ENCODE results near the gene FCMR. TPM values are rescaled to one million over a fixed set of nuclear protein-coding genes. Genes with fewer than 3 reads are reported as not detected.

Gene FCMR
- total and polyA plus RNA-seq, 10 of the 15 experiments (the other 5 are each of a cell fraction or from before 2014, with no cell fraction given) = 79.7 to 245 (median 123) TPM

DNA sequence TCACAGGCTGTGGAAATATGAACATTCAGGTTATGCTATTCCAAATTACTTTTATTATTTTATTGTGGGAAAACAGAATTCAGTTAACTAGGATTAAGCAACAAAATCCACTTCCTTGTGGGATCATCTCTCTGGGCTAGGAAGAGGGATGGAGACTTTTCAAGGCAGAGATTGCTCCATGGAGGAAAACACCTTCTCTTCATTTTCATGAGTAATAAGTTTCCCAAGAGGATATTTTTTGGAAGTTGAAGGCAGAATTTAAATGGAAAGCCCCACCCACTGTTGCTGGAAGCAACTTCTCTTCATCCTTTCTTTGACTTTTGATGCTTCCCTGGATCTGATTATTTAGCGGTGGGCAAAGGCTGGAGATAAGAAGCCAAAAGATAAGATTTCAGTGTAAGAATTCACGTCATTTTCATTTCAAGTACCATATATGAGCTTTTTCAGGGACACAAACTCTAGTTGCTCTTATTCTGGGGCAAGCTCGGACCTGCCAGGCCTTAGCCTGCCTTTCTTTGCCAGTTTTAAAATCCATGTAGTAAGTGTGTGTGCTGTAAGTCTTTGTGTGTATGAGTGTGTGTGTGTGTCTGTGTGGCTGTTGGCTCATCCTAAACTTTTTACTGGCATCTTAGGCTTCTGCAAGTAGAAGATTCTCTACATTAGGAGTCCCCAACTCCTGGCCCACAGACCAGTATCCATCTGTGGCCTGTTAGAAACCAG is 36.2 kb downstream of the FCMR start:
- Histone ChIP-seq H3K27ac (ENCODE audit: control insufficient read depth, insufficient read depth) (no peak overlapping the region), H3K9me3 (replicated peaks; ENCODE audit: control insufficient read depth, insufficient read depth, low read length) (no peaks in the 10 kb centered on the region), H3K79me2 (ENCODE audit: control insufficient read depth, insufficient read depth, low read length) (no peaks in the 10 kb centered on the region), H3K4me3 (no peak overlapping the region), H3K4me2 (ENCODE audit: control insufficient read depth, insufficient read depth) (no peak overlapping the region), H3K36me3 (ENCODE audit: control insufficient read depth in 2 of 2, insufficient read depth in 2 of 2, low read length in 1 of 2) (no peaks in the 10 kb centered on the region), H3K4me1 (ENCODE audit: control insufficient read depth, insufficient read depth, low read length) (no peaks in the 10 kb centered on the region), H2AFZ (ENCODE audit: control insufficient read depth, low read depth, low read length) (no peak overlapping the region), H4K20me1 (ENCODE audit: control insufficient read depth, insufficient read depth) (no peaks in the 10 kb centered on the region), H3K27me3 (replicated peaks in 1 of 2; ENCODE audit: control insufficient read depth in 2 of 2, insufficient read depth in 2 of 2, low read length in 1 of 2) (no peaks in the 10 kb centered on the region), H3K9ac (ENCODE audit: control insufficient read depth, insufficient read depth, low read length) (no peak overlapping the region)
- BruUV-seq (replicated peaks) = no TSS peak
- ChIA-PET POLR2A (interaction anchor here (0.7 to 1.2 kb wide), 2 partner anchors 8 to 14 kb away, joined by 3 to 5 read pairs; no protein-coding TSS in a partner anchor), CTCF (interaction anchor here (0.7 to 3.4 kb wide), 8 partner anchors 19 to 97 kb away, joined by 3 to 22 read pairs (median 6); partner anchors contain the start of gene IL20), SMC1A (ENCODE audit: uncharacterized antibody, unreplicated experiment) (interaction anchor here (1.3 to 3.6 kb wide), 5 partner anchors 10 to 26 kb away, joined by 3 to 16 read pairs (median 7); no protein-coding TSS in a partner anchor), RAD21 (ENCODE audit: unreplicated experiment) (interaction anchor here (1.5 kb wide), 1 partner anchor 51 kb away, joined by 3 read pairs; no protein-coding TSS in a partner anchor)
- FAIRE-seq = no peak
- WGBS (ENCODE audit: insufficient coverage, insufficient replicate concordance, low lambda C conversion rate, missing lambda C conversion rate) = 33% methylated on average over 3 of the region's 3 CpGs
- intact Hi-C loops (cut with micrococcal nuclease; ENCODE audit: unreplicated experiment) (no loop called here), in situ Hi-C loops (cut with MboI) (no loop called here)
- no peak for TF ChIP-seq CBX3 (IDR thresholded peaks at IDR 0.05; ENCODE audit: borderline replicate concordance, low read depth)
- no peak for TF ChIP-seq RAD21 (IDR thresholded peaks at IDR 0.05; ENCODE audit: insufficient read depth, low read depth, low read length)
- TF ChIP-seq CBFB (IDR thresholded peaks at IDR 0.05; ENCODE audit: low read depth) = no peak
- no peak for TF ChIP-seq ETV6 (conservative IDR thresholded peaks at IDR 0.05 in 1 of 2, IDR thresholded peaks at IDR 0.05 in 1 of 2; ENCODE audit: borderline replicate concordance in 1 of 2, low read depth in 1 of 2)
- TF ChIP-seq EGR1 (IDR thresholded peaks at IDR 0.05; ENCODE audit: borderline replicate concordance in 1 of 2, low read depth in 2 of 2, low read length in 2 of 2) = no peak
- no peak for TF ChIP-seq DPF2 (IDR thresholded peaks at IDR 0.05)
- no peak for TF ChIP-seq PML (IDR thresholded peaks at IDR 0.05; ENCODE audit: low read length)
- TF ChIP-seq, protein P1, sequence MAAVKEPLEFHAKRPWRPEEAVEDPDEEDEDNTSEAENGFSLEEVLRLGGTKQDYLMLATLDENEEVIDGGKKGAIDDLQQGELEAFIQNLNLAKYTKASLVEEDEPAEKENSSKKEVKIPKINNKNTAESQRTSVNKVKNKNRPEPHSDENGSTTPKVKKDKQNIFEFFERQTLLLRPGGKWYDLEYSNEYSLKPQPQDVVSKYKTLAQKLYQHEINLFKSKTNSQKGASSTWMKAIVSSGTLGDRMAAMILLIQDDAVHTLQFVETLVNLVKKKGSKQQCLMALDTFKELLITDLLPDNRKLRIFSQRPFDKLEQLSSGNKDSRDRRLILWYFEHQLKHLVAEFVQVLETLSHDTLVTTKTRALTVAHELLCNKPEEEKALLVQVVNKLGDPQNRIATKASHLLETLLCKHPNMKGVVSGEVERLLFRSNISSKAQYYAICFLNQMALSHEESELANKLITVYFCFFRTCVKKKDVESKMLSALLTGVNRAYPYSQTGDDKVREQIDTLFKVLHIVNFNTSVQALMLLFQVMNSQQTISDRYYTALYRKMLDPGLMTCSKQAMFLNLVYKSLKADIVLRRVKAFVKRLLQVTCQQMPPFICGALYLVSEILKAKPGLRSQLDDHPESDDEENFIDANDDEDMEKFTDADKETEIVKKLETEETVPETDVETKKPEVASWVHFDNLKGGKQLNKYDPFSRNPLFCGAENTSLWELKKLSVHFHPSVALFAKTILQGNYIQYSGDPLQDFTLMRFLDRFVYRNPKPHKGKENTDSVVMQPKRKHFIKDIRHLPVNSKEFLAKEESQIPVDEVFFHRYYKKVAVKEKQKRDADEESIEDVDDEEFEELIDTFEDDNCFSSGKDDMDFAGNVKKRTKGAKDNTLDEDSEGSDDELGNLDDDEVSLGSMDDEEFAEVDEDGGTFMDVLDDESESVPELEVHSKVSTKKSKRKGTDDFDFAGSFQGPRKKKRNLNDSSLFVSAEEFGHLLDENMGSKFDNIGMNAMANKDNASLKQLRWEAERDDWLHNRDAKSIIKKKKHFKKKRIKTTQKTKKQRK (IDR thresholded peaks at IDR 0.05; ENCODE audit: low read depth, low read length) = no peak
- TF ChIP-seq HDGF (IDR thresholded peaks at IDR 0.05) = no peak
- TF ChIP-seq, protein P2, sequence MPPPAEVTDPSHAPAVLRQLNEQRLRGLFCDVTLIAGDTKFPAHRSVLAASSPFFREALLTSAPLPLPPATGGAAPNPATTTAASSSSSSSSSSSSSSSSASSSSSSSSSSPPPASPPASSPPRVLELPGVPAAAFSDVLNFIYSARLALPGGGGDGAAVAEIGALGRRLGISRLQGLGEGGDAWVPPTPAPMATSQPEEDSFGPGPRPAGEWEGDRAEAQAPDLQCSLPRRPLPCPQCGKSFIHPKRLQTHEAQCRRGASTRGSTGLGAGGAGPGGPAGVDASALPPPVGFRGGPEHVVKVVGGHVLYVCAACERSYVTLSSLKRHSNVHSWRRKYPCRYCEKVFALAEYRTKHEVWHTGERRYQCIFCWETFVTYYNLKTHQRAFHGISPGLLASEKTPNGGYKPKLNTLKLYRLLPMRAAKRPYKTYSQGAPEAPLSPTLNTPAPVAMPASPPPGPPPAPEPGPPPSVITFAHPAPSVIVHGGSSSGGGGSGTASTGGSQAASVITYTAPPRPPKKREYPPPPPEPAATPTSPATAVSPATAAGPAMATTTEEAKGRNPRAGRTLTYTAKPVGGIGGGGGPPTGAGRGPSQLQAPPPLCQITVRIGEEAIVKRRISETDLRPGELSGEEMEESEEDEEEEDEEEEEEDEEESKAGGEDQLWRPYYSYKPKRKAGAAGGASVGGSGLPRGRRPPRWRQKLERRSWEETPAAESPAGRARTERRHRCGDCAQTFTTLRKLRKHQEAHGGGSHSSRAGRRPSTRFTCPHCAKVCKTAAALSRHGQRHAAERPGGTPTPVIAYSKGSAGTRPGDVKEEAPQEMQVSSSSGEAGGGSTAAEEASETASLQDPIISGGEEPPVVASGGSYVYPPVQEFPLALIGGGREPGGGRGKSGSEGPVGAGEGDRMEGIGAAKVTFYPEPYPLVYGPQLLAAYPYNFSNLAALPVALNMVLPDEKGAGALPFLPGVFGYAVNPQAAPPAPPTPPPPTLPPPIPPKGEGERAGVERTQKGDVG (CRISPR knock-in tag; IDR thresholded peaks at IDR 0.05) = no peak
- TF ChIP-seq BRCA1 (IDR thresholded peaks at IDR 0.05; ENCODE audit: low read depth, low read length) = no peak
- no peak for TF ChIP-seq RUNX3 (IDR thresholded peaks at IDR 0.05; ENCODE audit: low read length)
- TF ChIP-seq MYC (IDR thresholded peaks at IDR 0.05; ENCODE audit: insufficient read depth, insufficient read length, insufficient replicate concordance, low read length, severe bottlenecking) = no peak
- no peak for ATAC-seq
- DNase-seq (ENCODE audit: low read depth, low spot score) = no peak

All from GM12878 (cell line).